ENCODE data around the gene PRAC2. TPM values are rescaled to one million over a fixed set of nuclear protein-coding genes. Genes with fewer than 3 reads are reported as not detected.

The PRAC2 gene
- total and polyA plus RNA-seq, 9 donors, result not detected

DNA sequence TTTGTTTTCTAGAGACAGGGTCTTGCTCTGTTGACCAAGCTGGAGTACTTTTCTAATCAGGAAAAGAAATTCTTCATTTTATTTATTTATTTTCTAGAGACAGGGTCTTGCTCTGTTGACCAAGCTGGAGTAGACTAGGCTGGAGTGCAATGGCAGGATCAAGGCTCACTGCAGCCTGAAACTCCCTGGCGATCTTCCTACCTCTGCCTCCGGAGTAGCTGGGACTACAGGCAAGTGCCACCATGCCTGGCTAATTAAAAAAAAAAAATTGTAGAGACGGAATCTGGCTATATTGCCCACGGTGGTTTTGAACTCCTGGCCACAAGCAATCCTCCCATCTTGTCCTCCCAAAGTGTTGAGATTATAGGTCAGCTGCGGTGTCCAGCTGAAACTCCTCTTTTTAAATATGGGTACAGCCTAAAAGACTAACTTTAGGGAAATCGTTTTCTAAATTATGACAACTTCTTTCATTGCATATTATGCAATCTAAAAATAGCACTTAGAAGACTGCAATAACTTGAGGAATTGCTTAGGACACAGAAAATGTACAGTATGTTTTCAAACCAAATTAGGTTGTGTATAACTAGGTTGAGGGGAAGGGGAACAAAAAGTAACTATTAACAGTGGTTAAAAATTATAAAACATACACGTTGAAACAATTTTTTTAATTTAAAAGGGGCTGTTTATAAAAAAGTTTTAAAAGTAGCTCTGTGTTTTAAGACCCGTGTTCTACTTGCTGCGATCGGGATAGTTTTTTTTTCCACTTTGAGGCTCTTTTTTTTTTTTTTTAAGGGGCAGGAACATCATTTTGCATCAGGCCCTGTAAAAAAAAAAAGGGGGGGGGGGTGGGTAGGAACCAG, 5.4 kb upstream of the PRAC2 start:
- no peaks in the 10 kb centered on the region for H3K36me3 ChIP-seq
- no peak overlapping the region for H3K4me3 ChIP-seq
- H3K27me3 ChIP-seq, result no peaks in the 10 kb centered on the region
- no peak overlapping the region for H3K27ac ChIP-seq
- H3K9me3 ChIP-seq, result peaks cover 0 to 4% of the 10 kb centered on the region in 2 donors
- no peaks in the 10 kb centered on the region for H3K4me1 ChIP-seq (ENCODE audit: insufficient read depth)
- intact Hi-C loops (cut with DNase I), result no loop called here
- DNase-seq, result no peak
- WGBS, 3 donors, result 10 to 17% (median 12%) methylated on average over 10 of the region's 10 CpGs
- TF ChIP-seq, protein P1, sequence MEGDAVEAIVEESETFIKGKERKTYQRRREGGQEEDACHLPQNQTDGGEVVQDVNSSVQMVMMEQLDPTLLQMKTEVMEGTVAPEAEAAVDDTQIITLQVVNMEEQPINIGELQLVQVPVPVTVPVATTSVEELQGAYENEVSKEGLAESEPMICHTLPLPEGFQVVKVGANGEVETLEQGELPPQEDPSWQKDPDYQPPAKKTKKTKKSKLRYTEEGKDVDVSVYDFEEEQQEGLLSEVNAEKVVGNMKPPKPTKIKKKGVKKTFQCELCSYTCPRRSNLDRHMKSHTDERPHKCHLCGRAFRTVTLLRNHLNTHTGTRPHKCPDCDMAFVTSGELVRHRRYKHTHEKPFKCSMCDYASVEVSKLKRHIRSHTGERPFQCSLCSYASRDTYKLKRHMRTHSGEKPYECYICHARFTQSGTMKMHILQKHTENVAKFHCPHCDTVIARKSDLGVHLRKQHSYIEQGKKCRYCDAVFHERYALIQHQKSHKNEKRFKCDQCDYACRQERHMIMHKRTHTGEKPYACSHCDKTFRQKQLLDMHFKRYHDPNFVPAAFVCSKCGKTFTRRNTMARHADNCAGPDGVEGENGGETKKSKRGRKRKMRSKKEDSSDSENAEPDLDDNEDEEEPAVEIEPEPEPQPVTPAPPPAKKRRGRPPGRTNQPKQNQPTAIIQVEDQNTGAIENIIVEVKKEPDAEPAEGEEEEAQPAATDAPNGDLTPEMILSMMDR (IDR thresholded peaks at IDR 0.05), result no peak
- TF ChIP-seq EP300 (IDR thresholded peaks at IDR 0.05) (no peak), POLR2A (IDR thresholded peaks at IDR 0.05) (no peak)

DNA sequence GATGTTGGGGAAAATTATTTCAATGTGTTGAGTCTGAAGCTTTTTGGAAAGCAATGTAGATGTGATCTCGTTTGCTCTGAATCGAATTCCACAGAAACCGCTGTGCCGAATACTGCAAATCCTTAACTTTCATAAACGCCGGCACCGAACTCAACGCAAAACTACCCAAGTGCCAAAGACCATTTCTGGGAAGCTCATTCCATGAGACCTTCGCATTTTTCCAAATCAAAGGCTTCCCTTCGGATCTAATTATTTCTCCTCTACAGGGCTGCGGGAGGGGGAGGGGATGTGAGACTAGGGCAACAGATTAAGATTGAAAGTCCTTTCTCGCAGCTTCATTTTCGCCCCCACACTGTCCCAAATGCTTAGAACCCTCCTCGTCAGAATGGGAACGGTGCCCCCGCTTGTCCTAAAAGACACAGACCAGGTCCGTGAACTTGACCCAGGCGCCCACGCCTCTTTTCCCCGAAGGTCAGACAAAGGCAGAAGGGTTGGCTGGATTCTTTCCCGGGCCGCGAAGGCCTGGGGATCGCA, 4.7 kb upstream of the PRAC2 start:
- Histone ChIP-seq H3K27ac (no peak overlapping the region), H3K36me3 (no peaks in the 10 kb centered on the region), H3K27me3 (no peaks in the 10 kb centered on the region), H3K4me3 (no peak overlapping the region), H3K9me3 (peaks cover 0 to 4% of the 10 kb centered on the region in 2 donors), H3K4me1 (ENCODE audit: insufficient read depth) (no peaks in the 10 kb centered on the region)
- no peak for DNase-seq
- TF ChIP-seq POLR2A (IDR thresholded peaks at IDR 0.05) (no peak), EP300 (IDR thresholded peaks at IDR 0.05) (no peak)
- TF ChIP-seq, protein P1 (IDR thresholded peaks at IDR 0.05), result no peak
- intact Hi-C loops (cut with DNase I), result no loop called here
- WGBS, 3 donors, result 14 to 20% (median 15%) methylated on average over 24 of the region's 24 CpGs

DNA sequence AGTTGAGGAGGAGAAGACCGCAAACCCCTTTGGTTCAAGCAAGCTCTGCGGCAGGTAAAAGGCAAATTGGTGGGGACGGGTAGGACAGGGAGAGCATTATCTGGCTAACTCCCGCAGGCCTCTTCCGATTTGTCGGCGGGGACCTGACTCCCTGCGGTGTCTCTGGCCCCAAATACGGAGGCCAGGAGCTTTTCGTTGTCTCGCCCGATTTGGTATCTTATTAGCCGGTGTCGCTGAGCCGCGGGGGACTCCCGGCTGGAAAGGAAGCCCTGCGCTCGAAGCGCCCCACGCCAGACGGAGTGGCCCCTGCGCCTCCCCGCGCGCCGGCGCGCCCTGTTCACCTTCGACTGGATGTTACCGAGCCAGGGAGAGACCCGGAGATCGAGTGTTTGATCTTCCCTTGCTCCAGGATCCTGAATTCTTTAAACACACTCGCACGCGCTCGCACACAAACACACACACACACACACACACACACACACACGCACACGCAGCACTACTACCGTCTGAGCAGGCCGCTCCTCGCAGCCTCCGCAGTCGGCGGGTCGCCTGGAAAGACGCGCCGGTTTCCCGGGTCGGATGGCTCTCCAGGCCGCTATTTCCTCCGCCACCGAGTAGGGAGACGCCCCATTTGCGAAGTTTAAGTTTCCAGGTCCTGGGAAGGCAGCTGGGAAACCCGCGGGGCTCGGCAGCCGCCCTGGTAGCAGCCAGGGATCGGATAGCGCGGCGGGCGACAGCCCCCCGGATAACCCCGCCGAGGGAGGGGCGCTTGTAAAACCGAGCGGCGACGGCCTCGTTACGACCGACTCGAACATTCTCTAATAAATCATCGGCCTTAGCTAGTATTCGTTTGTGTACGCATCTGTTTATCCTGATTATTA, 4.0 kb upstream of the PRAC2 start:
- Histone ChIP-seq H3K4me1 (ENCODE audit: insufficient read depth) (no peaks in the 10 kb centered on the region), H3K27ac (no peak overlapping the region), H3K27me3 (no peaks in the 10 kb centered on the region), H3K9me3 (peaks cover 0 to 4% of the 10 kb centered on the region in 2 donors), H3K4me3 (no peak overlapping the region), H3K36me3 (no peaks in the 10 kb centered on the region)
- 4 to 6% (median 4%) methylated on average over 62 to 80 of the region's 80 CpGs for WGBS, 3 donors
- intact Hi-C loops (cut with DNase I), result no loop called here
- no peak for TF ChIP-seq POLR2A (IDR thresholded peaks at IDR 0.05)
- TF ChIP-seq, protein P1 (IDR thresholded peaks at IDR 0.05), result no peak
- DNase-seq, result no peak

DNA sequence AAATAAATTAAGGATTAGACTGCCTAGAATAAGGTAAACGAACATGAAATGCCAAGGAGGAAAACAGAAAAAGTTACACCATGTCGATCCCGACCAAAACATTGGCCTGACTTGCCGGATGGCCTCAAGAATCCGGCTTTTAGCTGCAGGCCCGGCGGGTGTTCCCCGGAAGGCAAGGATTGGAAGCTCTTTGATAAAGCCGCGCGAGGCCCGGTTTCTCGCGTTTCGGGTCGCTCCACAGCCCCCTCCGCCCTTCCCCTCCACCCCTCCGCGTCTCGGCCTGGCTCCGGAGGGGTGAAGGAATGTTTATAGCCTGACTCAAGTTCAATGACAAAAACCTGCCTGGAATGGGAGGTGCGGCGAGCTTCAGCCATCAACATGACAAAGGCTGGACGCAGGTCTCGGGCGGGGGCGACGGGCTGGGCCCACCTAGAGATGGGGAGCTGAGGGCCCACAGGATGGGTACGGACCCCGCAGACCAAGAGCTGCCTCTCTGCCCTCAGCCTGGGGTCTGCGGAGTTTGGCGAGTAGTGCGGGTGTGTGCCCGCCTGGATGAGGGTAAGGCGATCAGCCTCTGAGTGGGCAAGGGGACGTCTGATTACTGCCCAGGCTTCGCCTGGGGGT, 3.2 kb upstream of the PRAC2 start:
- no peak overlapping the region for H3K4me3 ChIP-seq
- DNase-seq, result no peak
- peaks cover 0 to 4% of the 10 kb centered on the region in 2 donors for H3K9me3 ChIP-seq
- WGBS, 3 donors, result 6 to 10% (median 10%) methylated on average over 37 of the region's 37 CpGs
- no peaks in the 10 kb centered on the region for H3K4me1 ChIP-seq (ENCODE audit: insufficient read depth)
- TF ChIP-seq POLR2A (IDR thresholded peaks at IDR 0.05) (no peak), EP300 (IDR thresholded peaks at IDR 0.05) (no peak)
- TF ChIP-seq, protein P1 (IDR thresholded peaks at IDR 0.05), result no peak
- H3K36me3 ChIP-seq, result no peaks in the 10 kb centered on the region
- H3K27ac ChIP-seq, result no peak overlapping the region
- no peaks in the 10 kb centered on the region for H3K27me3 ChIP-seq
- intact Hi-C loops (cut with DNase I), result loop anchor here in 2 of 4 donors (5.0 to 10.0 kb wide), 3 partner anchors 75 to 698 kb away; no protein-coding TSS in a partner anchor

All from ovary (tissue), 9 donors.